NT2/D1 (cell line): ENCODE data around the gene NABP1.

Experiments
- DNase-seq: peaks from one replicate; pipeline ENCODE4 v3.0.0-alpha.2; 2011; ENCODE audit warnings: low read depth, low spot score
- H3K27me3 ChIP-seq: 2 replicates; pipeline ENCODE4 v1.6.0; 2011; ENCODE audit warnings: mild to moderate bottlenecking; ENCODE audit not compliant: insufficient read length, insufficient read depth
- H3K36me3 ChIP-seq: 2 replicates; pipeline ENCODE4 v1.6.1; 2011; ENCODE audit warnings: mild to moderate bottlenecking, low read length, mixed read lengths; ENCODE audit not compliant: insufficient read depth, insufficient read length
- H3K4me1 ChIP-seq: 2 replicates; pipeline ENCODE4 v1.5.1; 2011; ENCODE audit not compliant: insufficient read depth, insufficient read length
- H3K4me3 ChIP-seq: 2 replicates; pipeline ENCODE4 v1.5.1; 2011; ENCODE audit warnings: low read depth; ENCODE audit not compliant: insufficient read length
- H3K9ac ChIP-seq: 2 replicates; pipeline ENCODE4 v1.6.0; 2011; ENCODE audit warnings: low read depth; ENCODE audit not compliant: insufficient read length
- H3K9me3 ChIP-seq: 2 replicates; pipeline ENCODE4 v1.5.1; 2011; ENCODE audit warnings: mild to moderate bottlenecking, low read length; ENCODE audit not compliant: insufficient read depth
- SUZ12 ChIP-seq: IDR thresholded peaks from 2 replicates; pipeline ENCODE4 v1.6.1; 2011; ENCODE audit not compliant: insufficient read length, insufficient read depth; ENCODE audit errors: extremely low read depth
- YY1 ChIP-seq: IDR thresholded peaks from 2 replicates; pipeline ENCODE4 v1.6.1; 2011; ENCODE audit not compliant: insufficient read length, insufficient read depth
- ZNF274 ChIP-seq: IDR thresholded peaks from 2 replicates; pipeline ENCODE4 v1.6.1; 2011; ENCODE audit warnings: mild to moderate bottlenecking, low read depth, low read length

NABP1 gene

GRCh38 chr2:191677646-191678436 lies at the start of gene NABP1:
TSS of gene NABP1 (plus strand) at chr2:191678136. CDS start at chr2:191678615, 479 bp downstream.
- Histone ChIP-seq H3K4me1 (no peaks in the 10 kb centered on the region), H3K4me3 (peak within 1 kb of the TSS; percentile 70), H3K36me3 (peaks cover 31% of the 10 kb centered on the region), H3K27me3 (no peaks in the 10 kb centered on the region), H3K9ac (peak within 1 kb of the TSS; percentile 87), H3K9me3 (no peaks in the 10 kb centered on the region)
- DNase-seq = peak; percentile 94
- TF ChIP-seq ZNF274 (no peak), YY1 (no peak), SUZ12 (no peak)

- no peaks in the 10 kb centered on the region for H3K4me1 ChIP-seq
- H3K27me3 ChIP-seq = no peaks in the 10 kb centered on the region
- H3K36me3 ChIP-seq = no peaks in the 10 kb centered on the region
- no peak overlapping the region for H3K9ac ChIP-seq
- H3K9me3 ChIP-seq = no peaks in the 10 kb centered on the region
- no peak for DNase-seq
- TF ChIP-seq YY1 = no peak
- TF ChIP-seq SUZ12 = no peak
- no peak for TF ChIP-seq ZNF274
- no peak overlapping the region for H3K4me3 ChIP-seq
These were observed 48.9 kb upstream of the NABP1 start for GRCh38 chr2:191629001-191629453.

- Histone ChIP-seq H3K4me1 (no peaks in the 10 kb centered on the region), H3K9ac (no peak overlapping the region), H3K9me3 (no peaks in the 10 kb centered on the region), H3K27me3 (no peaks in the 10 kb centered on the region), H3K36me3 (no peaks in the 10 kb centered on the region), H3K4me3 (no peak overlapping the region)
- no peak for TF ChIP-seq SUZ12
- no peak for TF ChIP-seq ZNF274
- TF ChIP-seq YY1 = no peak
- no peak for DNase-seq
These were observed 47.8 kb upstream of the NABP1 start for GRCh38 chr2:191629976-191630712.

- Histone ChIP-seq H3K9ac (no peak overlapping the region), H3K36me3 (no peaks in the 10 kb centered on the region), H3K4me3 (no peak overlapping the region), H3K9me3 (no peaks in the 10 kb centered on the region), H3K4me1 (no peaks in the 10 kb centered on the region), H3K27me3 (no peaks in the 10 kb centered on the region)
- TF ChIP-seq ZNF274 (no peak), SUZ12 (no peak), YY1 (no peak)
- no peak for DNase-seq
These were observed 46.2 kb upstream of the NABP1 start for GRCh38 chr2:191631754-191632153.

- Histone ChIP-seq H3K27me3 (no peaks in the 10 kb centered on the region), H3K4me3 (no peak overlapping the region), H3K9me3 (no peaks in the 10 kb centered on the region), H3K9ac (no peak overlapping the region), H3K36me3 (no peaks in the 10 kb centered on the region), H3K4me1 (no peaks in the 10 kb centered on the region)
- no peak for DNase-seq
- TF ChIP-seq YY1 (no peak), SUZ12 (no peak)
These were observed 45.5 kb upstream of the NABP1 start for GRCh38 chr2:191632426-191632825.

GRCh38 chr2:191634791-191635190 lies 43.1 kb upstream of the NABP1 start:
- Histone ChIP-seq H3K9me3 (no peaks in the 10 kb centered on the region), H3K36me3 (no peaks in the 10 kb centered on the region), H3K9ac (no peak overlapping the region), H3K4me3 (no peak overlapping the region), H3K4me1 (peaks cover 3% of the 10 kb centered on the region), H3K27me3 (no peaks in the 10 kb centered on the region)
- no peak for TF ChIP-seq YY1
- TF ChIP-seq ZNF274 = no peak
- TF ChIP-seq SUZ12 = no peak
- no peak for DNase-seq
